ENCODE data around the gene EIF3M. TPM values are rescaled to one million over a fixed set of nuclear protein-coding genes. Genes with fewer than 3 reads are reported as not detected.

Gene EIF3M
- total and polyA plus RNA-seq, 10 donors, result 171 to 468 (median 254) TPM

GRCh38 chr11:32550207-32550606 is 33.4 kb upstream of the EIF3M start:
- Histone ChIP-seq H3K9me3 (no peaks in the 10 kb centered on the region), H3K27ac (peak overlapping the region in 2 of 8 donors; percentile 35 to 67), H3K4me3 (no peak overlapping the region), H3K4me1 (peaks cover 0 to 14% (median 5%) of the 10 kb centered on the region in 6 donors), H3K36me3 (no peaks in the 10 kb centered on the region), H3K27me3 (replicated peaks in 1 of 7) (peaks cover 0 to 5% (median 0%) of the 10 kb centered on the region in 7 donors)
- WGBS, 5 donors, result 80 to 87% (median 87%) methylated on average over 4 of the region's 4 CpGs
- intact Hi-C loops (cut with DNase I; ENCODE audit: low total_unique reads), result no loop called here
- TF ChIP-seq POLR2A (IDR thresholded peaks at IDR 0.05), result no peak
- TF ChIP-seq POLR2AphosphoS5 (IDR thresholded peaks at IDR 0.05), result no peak
- no peak for TF ChIP-seq CTCF (IDR thresholded peaks at IDR 0.05 in 8 of 11, conservative IDR thresholded peaks at IDR 0.05 in 3 of 11)
- no peak for DNase-seq

- H3K27ac ChIP-seq, result no peak overlapping the region
- intact Hi-C loops (cut with DNase I; ENCODE audit: low total_unique reads), result no loop called here
- no peak for DNase-seq
- no peak for TF ChIP-seq POLR2AphosphoS5 (IDR thresholded peaks at IDR 0.05)
- TF ChIP-seq CTCF (IDR thresholded peaks at IDR 0.05 in 8 of 11, conservative IDR thresholded peaks at IDR 0.05 in 3 of 11), result no peak
- no peak for TF ChIP-seq POLR2A (IDR thresholded peaks at IDR 0.05)
- H3K27me3 ChIP-seq (replicated peaks in 1 of 7), result no peaks in the 10 kb centered on the region
- no peak overlapping the region for H3K4me3 ChIP-seq
- H3K9me3 ChIP-seq, result no peaks in the 10 kb centered on the region
- 48 to 60% (median 56%) methylated on average over 4 of the region's 4 CpGs for WGBS, 5 donors
- no peaks in the 10 kb centered on the region for H3K36me3 ChIP-seq
- H3K4me1 ChIP-seq, result peaks cover 0 to 4% (median 1%) of the 10 kb centered on the region in 6 donors
Observed at GRCh38 chr11:32555091-32555490, 28.5 kb upstream of the EIF3M start.

GRCh38 chr11:32555895-32556294 is 27.7 kb upstream of the EIF3M start:
- Histone ChIP-seq H3K27me3 (replicated peaks in 1 of 7) (no peaks in the 10 kb centered on the region), H3K9me3 (no peaks in the 10 kb centered on the region), H3K36me3 (no peaks in the 10 kb centered on the region), H3K4me1 (no peaks in the 10 kb centered on the region), H3K4me3 (no peak overlapping the region), H3K27ac (no peak overlapping the region)
- intact Hi-C loops (cut with DNase I; ENCODE audit: low total_unique reads), result no loop called here
- TF ChIP-seq POLR2AphosphoS5 (IDR thresholded peaks at IDR 0.05) (no peak), CTCF (IDR thresholded peaks at IDR 0.05 in 8 of 11, conservative IDR thresholded peaks at IDR 0.05 in 3 of 11) (no peak), POLR2A (IDR thresholded peaks at IDR 0.05) (no peak)
- 90 to 94% (median 94%) methylated on average over 7 of the region's 7 CpGs for WGBS, 5 donors
- no peak for DNase-seq

- no peaks in the 10 kb centered on the region for H3K9me3 ChIP-seq
- H3K27ac ChIP-seq, result peak overlapping the region in 1 of 8 donors; percentile 51
- no peak for DNase-seq
- H3K27me3 ChIP-seq (replicated peaks in 1 of 7), result no peaks in the 10 kb centered on the region
- intact Hi-C loops (cut with DNase I; ENCODE audit: low total_unique reads), result no loop called here
- no peak for TF ChIP-seq CTCF (IDR thresholded peaks at IDR 0.05 in 8 of 11, conservative IDR thresholded peaks at IDR 0.05 in 3 of 11)
- TF ChIP-seq POLR2AphosphoS5 (IDR thresholded peaks at IDR 0.05), result no peak
- no peak for TF ChIP-seq POLR2A (IDR thresholded peaks at IDR 0.05)
- H3K36me3 ChIP-seq, result no peaks in the 10 kb centered on the region
- H3K4me1 ChIP-seq, result peaks cover 0 to 5% (median 2%) of the 10 kb centered on the region in 6 donors
- WGBS, 5 donors, result 86 to 93% (median 88%) methylated on average over 11 of the region's 11 CpGs
- no peak overlapping the region for H3K4me3 ChIP-seq
Observed at GRCh38 chr11:32561835-32562234, 21.8 kb upstream of the EIF3M start.
